ENCODE measurements around the gene NOS2.

GRCh38 chr17:27776882-27777624 is 23.3 kb downstream of the NOS2 start:
- TF ChIP-seq, protein P1, sequence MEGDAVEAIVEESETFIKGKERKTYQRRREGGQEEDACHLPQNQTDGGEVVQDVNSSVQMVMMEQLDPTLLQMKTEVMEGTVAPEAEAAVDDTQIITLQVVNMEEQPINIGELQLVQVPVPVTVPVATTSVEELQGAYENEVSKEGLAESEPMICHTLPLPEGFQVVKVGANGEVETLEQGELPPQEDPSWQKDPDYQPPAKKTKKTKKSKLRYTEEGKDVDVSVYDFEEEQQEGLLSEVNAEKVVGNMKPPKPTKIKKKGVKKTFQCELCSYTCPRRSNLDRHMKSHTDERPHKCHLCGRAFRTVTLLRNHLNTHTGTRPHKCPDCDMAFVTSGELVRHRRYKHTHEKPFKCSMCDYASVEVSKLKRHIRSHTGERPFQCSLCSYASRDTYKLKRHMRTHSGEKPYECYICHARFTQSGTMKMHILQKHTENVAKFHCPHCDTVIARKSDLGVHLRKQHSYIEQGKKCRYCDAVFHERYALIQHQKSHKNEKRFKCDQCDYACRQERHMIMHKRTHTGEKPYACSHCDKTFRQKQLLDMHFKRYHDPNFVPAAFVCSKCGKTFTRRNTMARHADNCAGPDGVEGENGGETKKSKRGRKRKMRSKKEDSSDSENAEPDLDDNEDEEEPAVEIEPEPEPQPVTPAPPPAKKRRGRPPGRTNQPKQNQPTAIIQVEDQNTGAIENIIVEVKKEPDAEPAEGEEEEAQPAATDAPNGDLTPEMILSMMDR (optimal IDR thresholded peaks at IDR 0.05 in 1 of 3, IDR thresholded peaks at IDR 0.05 in 1 of 3, conservative IDR thresholded peaks at IDR 0.05 in 1 of 3; ENCODE audit: extremely low read depth in 1 of 3, insufficient read depth in 2 of 3, low read length in 3 of 3), result no peak
- TF ChIP-seq EZH2 (IDR thresholded peaks at IDR 0.05; ENCODE audit: low read length), result no peak
